Body of pancreas (tissue), 4 donors: ENCODE measurements around the gene KLHL36.

Experiments used
- CTCF ChIP-seq, 7 experiments: fragments of 450-650 bp in 4 of 7; fragments of 200-600 bp in 3 of 7; sonication (generic) in 3 of 7; IDR thresholded peaks; one replicate each; pipeline ENCODE4 v1.5.1; 2016 to 2019; ENCODE audit warnings: antibody characterized with exemption in 7 of 7
- POLR2A ChIP-seq, 3 donors: fragments of 450-650 bp; IDR thresholded peaks; one replicate each; pipeline ENCODE4 v1.6.1; 2016; ENCODE audit warnings: antibody characterized with exemption in 3 of 3, mild to moderate bottlenecking in 2 of 3

- no peak for TF ChIP-seq CTCF (IDR thresholded peaks at IDR 0.05)
- TF ChIP-seq POLR2A (IDR thresholded peaks at IDR 0.05): no peak
Measured at GRCh38 chr16:84654238-84654637, 5.9 kb downstream of the KLHL36 start.
